Right atrium auricular region (tissue), 2 donors: ENCODE results near the gene C3. TPM values are rescaled to one million over a fixed set of nuclear protein-coding genes. Genes with fewer than 3 reads are reported as not detected.

ENCODE experiments used
- DNase-seq: peaks from one replicate; pipeline ENCODE4 v3.0.0-alpha.2; 2019; ENCODE audit warnings: low spot score
- H3K27ac ChIP-seq, 2 donors: fragments of 200-600 bp; sonication (generic); 1 replicate in 1 of 2; 2 replicates in 1 of 2; pipeline ENCODE4 v1.5.1; 2016 to 2019
- H3K27me3 ChIP-seq, 2 donors: fragments of 200-600 bp; sonication (generic); one replicate each; pipeline versions ENCODE4 v1.5.1 to v1.6.0; 2017 to 2019
- H3K36me3 ChIP-seq: fragments of 200-600 bp; sonication (generic); one replicate; pipeline ENCODE4 v1.5.1; 2016
- H3K4me1 ChIP-seq, 2 donors: fragments of 200-600 bp; sonication (generic); one replicate each; pipeline versions ENCODE4 v1.5.1 to v1.6.0; 2017 to 2019
- H3K4me3 ChIP-seq, 2 donors: fragments of 200-600 bp; sonication (generic); 1 replicate in 1 of 2; 2 replicates in 1 of 2; pipeline ENCODE4 v1.5.1; 2017 to 2019; ENCODE audit warnings: mild to moderate bottlenecking in 1 of 2, moderate library complexity in 1 of 2
- H3K9me3 ChIP-seq, 2 donors: fragments of 200-600 bp; sonication (generic); one replicate each; pipeline ENCODE4 v1.5.1; 2019
- total RNA-seq, 2 donors: library from RNA; depleted of rRNA; stranded (reverse); fragments of >200 nt; gene quantifications; one replicate each; pipeline ENCODE4 v1.1.0, GENCODE V29; 2016
- TF ChIP-seq, protein P1 (sequence below), 2 donors: fragments of 200-600 bp; sonication (generic); IDR thresholded peaks; one replicate each; pipeline ENCODE4 v1.5.1; 2019; ENCODE audit warnings: antibody characterized with exemption in 2 of 2

Gene C3
- total RNA-seq, 2 donors from 2014 or later: 419 to 1,709 TPM

DNA sequence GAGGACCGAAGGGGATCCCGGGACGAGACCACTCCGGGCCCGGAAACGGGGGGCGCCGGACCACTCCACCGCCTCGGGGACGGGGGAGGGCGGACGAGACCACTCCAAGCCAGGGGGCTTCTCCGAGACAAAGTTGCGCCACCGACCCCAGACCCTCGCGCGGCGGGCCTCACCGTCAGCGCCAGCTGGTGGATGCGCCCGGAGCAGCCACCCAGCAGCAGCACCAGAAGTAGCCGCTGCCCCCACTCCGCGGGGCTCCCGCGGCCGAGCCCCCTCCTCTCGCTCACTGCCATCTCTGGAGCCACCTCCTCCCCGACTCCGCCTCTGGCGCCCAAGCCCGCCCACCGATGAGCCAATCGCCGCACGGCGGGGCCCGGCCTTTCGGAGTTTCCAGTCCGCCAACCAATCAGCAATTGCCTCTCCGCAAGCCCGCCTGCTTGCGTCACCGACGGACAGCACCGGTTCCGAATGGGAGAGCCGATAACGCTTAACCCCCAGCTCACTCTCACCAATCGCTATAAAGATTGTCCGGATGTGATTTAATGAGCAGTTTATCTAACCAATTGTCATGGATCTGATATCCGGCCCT lies 16.9 kb upstream of the C3 start, which contains the start of gene GPR108:
GPR108 (minus strand) TSS at position 297 of the 589 bp plus-strand sequence; CDS start at position 293, 4 bp downstream.
- Histone ChIP-seq H3K27ac (peak within 1 kb of the TSS; percentile 97 to 99), H3K4me3 (peak within 1 kb of the TSS; percentile 87 to 92), H3K4me1 (peaks cover 0 to 47% of the 10 kb centered on the region in 2 donors), H3K36me3 (peaks cover 6% of the 10 kb centered on the region), H3K27me3 (no peaks in the 10 kb centered on the region), H3K9me3 (no peaks in the 10 kb centered on the region)
- TF ChIP-seq, protein P1, sequence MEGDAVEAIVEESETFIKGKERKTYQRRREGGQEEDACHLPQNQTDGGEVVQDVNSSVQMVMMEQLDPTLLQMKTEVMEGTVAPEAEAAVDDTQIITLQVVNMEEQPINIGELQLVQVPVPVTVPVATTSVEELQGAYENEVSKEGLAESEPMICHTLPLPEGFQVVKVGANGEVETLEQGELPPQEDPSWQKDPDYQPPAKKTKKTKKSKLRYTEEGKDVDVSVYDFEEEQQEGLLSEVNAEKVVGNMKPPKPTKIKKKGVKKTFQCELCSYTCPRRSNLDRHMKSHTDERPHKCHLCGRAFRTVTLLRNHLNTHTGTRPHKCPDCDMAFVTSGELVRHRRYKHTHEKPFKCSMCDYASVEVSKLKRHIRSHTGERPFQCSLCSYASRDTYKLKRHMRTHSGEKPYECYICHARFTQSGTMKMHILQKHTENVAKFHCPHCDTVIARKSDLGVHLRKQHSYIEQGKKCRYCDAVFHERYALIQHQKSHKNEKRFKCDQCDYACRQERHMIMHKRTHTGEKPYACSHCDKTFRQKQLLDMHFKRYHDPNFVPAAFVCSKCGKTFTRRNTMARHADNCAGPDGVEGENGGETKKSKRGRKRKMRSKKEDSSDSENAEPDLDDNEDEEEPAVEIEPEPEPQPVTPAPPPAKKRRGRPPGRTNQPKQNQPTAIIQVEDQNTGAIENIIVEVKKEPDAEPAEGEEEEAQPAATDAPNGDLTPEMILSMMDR (IDR thresholded peaks at IDR 0.05): no peak
- peak; percentile 100 for DNase-seq

DNA sequence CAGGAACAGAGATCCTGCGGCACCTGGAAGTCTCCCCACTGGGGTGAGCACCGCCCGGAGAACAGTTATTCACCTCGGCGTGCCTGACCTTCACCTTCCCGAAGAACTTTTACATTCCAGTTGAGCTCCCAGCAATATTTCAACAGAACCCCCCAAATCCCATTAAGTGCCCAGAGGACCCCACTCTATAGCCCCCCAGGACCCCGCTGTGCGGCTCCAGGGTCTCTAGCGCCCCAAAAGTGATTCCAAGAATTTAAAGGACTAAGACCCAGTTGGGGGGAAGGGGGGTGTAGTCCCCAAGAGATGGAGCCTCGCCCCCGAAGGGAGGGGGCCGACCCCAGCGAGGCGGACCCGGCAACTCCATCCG lies 16.4 kb upstream of the C3 start:
- H3K4me3 ChIP-seq: peak overlapping the region; percentile 87 to 92
- H3K27me3 ChIP-seq: no peaks in the 10 kb centered on the region
- H3K36me3 ChIP-seq: peaks cover 10% of the 10 kb centered on the region
- TF ChIP-seq, protein P1 (IDR thresholded peaks at IDR 0.05): peak in 1 of 2 donors; percentile 37
- peak overlapping the region; percentile 97 to 99 for H3K27ac ChIP-seq
- no peak for DNase-seq
- H3K9me3 ChIP-seq: no peaks in the 10 kb centered on the region
- peaks cover 0 to 42% of the 10 kb centered on the region in 2 donors for H3K4me1 ChIP-seq

DNA sequence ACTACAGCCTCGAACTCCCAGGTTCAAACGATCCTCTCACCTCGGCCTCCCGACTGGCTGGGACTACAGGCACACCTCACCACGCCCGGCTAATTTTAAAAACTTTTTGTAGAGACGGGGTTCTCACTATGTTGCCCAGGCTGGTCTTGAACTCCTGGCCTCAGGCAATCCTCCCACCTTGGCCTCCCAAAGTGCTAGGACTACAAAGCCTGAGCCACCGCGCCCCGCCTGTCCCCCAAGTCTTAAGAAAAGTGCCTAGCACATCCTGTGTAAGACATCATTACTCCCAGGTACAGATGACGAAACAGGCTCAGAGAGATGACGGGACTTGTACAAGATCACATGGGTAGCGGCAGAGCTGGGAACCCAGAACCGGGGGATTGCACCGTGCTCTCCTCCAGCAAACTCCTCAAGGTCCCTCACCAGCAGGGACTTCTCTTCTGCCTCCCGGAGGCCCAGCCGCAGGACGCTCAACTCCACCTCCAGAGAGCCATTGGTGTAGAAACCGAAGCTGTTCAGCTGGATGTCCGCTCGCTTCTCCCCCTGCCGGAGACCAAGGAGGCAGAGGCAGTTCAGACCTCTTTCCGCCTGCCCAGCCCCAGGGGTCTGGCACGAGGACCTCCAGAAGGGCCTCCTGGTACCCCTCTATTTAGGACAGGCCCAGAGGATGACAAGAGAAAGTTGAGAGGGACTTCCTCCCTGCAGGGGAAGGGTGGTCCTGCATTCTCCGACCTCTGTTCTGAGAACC lies 15.9 kb upstream of the C3 start:
- Histone ChIP-seq H3K27me3 (no peaks in the 10 kb centered on the region), H3K4me3 (peak overlapping the region; percentile 87 to 92), H3K27ac (peak overlapping the region; percentile 97 to 99), H3K9me3 (no peaks in the 10 kb centered on the region), H3K4me1 (peaks cover 0 to 37% of the 10 kb centered on the region in 2 donors), H3K36me3 (peaks cover 16% of the 10 kb centered on the region)
- TF ChIP-seq, protein P1 (IDR thresholded peaks at IDR 0.05): peak; percentile 33 to 71
- DNase-seq: peak; percentile 88

DNA sequence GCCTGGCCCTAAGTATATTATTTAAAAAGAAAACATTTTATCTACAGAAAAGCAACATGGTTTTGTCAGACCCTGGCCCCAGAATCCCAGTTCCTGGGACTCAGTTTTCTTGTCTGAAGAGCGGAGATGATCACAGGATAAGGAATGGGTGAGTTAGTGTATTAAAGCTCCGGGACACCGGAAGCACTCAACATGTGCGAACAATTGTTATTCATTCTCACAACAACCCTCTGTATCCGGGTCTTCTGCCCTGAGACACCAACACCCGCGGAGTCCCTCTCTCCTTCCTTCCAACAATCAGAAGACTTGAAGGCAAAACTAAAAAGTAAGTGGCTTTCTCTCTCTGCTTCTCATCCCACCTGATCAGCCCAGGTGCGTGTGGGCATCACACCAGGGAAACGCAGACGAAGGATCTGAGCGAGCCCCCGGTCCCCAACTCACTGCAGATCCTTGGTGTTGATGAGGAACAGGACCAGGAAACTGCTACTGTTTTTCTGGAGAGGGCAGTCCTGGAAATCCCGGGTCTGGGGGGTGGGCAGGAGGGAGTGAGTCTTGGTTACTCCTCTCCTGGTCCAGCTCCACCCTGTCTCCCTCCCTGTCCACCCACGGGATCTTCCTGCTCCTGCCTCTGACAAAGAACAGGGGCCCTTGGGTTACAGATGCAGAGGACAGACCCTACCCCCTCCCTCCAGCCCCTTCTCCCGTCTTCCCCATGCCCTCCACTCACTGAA lies 14.9 kb upstream of the C3 start:
- Histone ChIP-seq H3K27me3 (no peaks in the 10 kb centered on the region), H3K4me3 (no peak overlapping the region), H3K9me3 (no peaks in the 10 kb centered on the region), H3K4me1 (peaks cover 0 to 29% of the 10 kb centered on the region in 2 donors), H3K27ac (peak overlapping the region; percentile 97 to 99), H3K36me3 (peaks cover 17% of the 10 kb centered on the region)
- no peak for DNase-seq
- TF ChIP-seq, protein P1 (IDR thresholded peaks at IDR 0.05): no peak

DNA sequence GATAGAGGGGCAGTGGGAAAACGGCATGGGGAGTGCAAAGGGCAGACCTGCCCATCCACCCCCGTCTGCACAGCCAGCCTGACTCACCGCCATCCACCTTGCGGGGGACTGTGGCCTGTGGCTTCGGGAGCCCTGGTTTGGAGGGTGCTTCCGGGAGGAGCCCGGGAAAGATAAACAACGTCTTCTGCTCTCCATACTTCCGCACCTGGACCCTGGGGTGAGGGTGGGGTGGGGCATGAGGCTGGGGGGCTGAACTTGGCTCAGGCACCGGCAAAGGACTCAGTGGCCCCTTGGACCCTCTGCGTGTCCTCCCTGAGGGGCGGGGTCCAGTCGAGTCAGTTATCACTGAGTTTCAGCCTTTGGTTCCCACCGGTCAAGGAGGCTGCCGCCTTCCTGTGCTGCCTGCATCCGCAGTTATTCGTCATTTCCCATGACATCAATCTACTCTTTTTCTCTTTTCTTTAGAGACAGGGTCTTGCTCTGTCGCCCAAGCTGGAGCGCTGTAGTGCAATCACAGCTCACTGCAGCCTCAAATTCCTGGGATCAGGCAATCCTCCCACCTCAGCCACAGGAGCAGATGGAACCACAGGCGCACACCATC lies 13.7 kb upstream of the C3 start:
- no peak overlapping the region for H3K4me3 ChIP-seq
- no peak overlapping the region for H3K27ac ChIP-seq
- peaks cover 0 to 28% of the 10 kb centered on the region in 2 donors for H3K4me1 ChIP-seq
- no peaks in the 10 kb centered on the region for H3K27me3 ChIP-seq
- no peak for DNase-seq
- TF ChIP-seq, protein P1 (IDR thresholded peaks at IDR 0.05): no peak
- no peaks in the 10 kb centered on the region for H3K9me3 ChIP-seq
- H3K36me3 ChIP-seq: peaks cover 17% of the 10 kb centered on the region
